Skin epidermis (tissue), 12 donors: ENCODE data around the gene FAP.

Experiments used
- H3K27ac ChIP-seq, 21 experiments: fragments of 200-600 bp; sonication (generic) in 11 of 21; one replicate each; pipeline ENCODE4 v1.5.0; 2020; ENCODE audit warnings: mild to moderate bottlenecking in 3 of 21, inconsistent platforms in 2 of 21, moderate library complexity in 2 of 21
- H3K4me3 ChIP-seq, 7 experiments: fragments of 200-600 bp; sonication (generic) in 2 of 7; one replicate each; pipeline ENCODE4 v1.5.0; 2020; ENCODE audit warnings: inconsistent platforms in 2 of 7, mild to moderate bottlenecking in 2 of 7, moderate library complexity in 1 of 7

FAP gene

GRCh38 chr2:162244541-162245031 lies 1.3 kb upstream of the FAP start:
- H3K27ac ChIP-seq = peak overlapping the region in 19 of 21 experiments; percentile 34 to 85 (median 67)
- H3K4me3 ChIP-seq = no peak overlapping the region

- H3K4me3 ChIP-seq = no peak overlapping the region
- peak overlapping the region in 13 of 21 experiments; percentile 21 to 85 (median 77) for H3K27ac ChIP-seq
Observed at GRCh38 chr2:162243715-162244114, 470 bp upstream of the FAP start.

GRCh38 chr2:162242586-162243280 lies 512 bp downstream of the FAP start:
- H3K4me3 ChIP-seq = peak overlapping the region in 6 of 7 experiments; percentile 8 to 28 (median 22)
- H3K27ac ChIP-seq = peak overlapping the region in 14 of 21 experiments; percentile 5 to 85 (median 63)

- Histone ChIP-seq H3K27ac (peak overlapping the region in 6 of 21 experiments; percentile 7 to 84 (median 78)), H3K4me3 (peak overlapping the region in 2 of 7 experiments; percentile 15 to 24)
Observed at GRCh38 chr2:162241571-162241970, 1.7 kb downstream of the FAP start.

- Histone ChIP-seq H3K27ac (peak overlapping the region in 2 of 21 experiments; percentile 32 to 57), H3K4me3 (no peak overlapping the region)
Observed at GRCh38 chr2:162234620-162235462, 8.4 kb downstream of the FAP start.

- Histone ChIP-seq H3K27ac (peak overlapping the region in 2 of 21 experiments; percentile 46 to 68), H3K4me3 (no peak overlapping the region)
Observed at GRCh38 chr2:162233197-162233596, 10.0 kb downstream of the FAP start.

- Histone ChIP-seq H3K4me3 (no peak overlapping the region), H3K27ac (peak overlapping the region in 4 of 21 experiments; percentile 2 to 68 (median 34))
Observed at GRCh38 chr2:162232671-162233070, 10.6 kb downstream of the FAP start.

GRCh38 chr2:162232027-162232426 lies 11.2 kb downstream of the FAP start:
- Histone ChIP-seq H3K27ac (peak overlapping the region in 4 of 21 experiments; percentile 0 to 68 (median 5)), H3K4me3 (no peak overlapping the region)

GRCh38 chr2:162230761-162231160 lies 12.5 kb downstream of the FAP start:
- H3K4me3 ChIP-seq = no peak overlapping the region
- no peak overlapping the region for H3K27ac ChIP-seq

- H3K27ac ChIP-seq = no peak overlapping the region
- no peak overlapping the region for H3K4me3 ChIP-seq
Observed at GRCh38 chr2:162226836-162227235, 16.4 kb downstream of the FAP start.

- Histone ChIP-seq H3K4me3 (no peak overlapping the region), H3K27ac (peak overlapping the region in 4 of 21 experiments; percentile 14 to 38 (median 16))
Observed at GRCh38 chr2:162221064-162221463, 22.2 kb downstream of the FAP start.

GRCh38 chr2:162220368-162220767 lies 22.9 kb downstream of the FAP start:
- Histone ChIP-seq H3K27ac (peak overlapping the region in 3 of 21 experiments; percentile 16 to 46 (median 38)), H3K4me3 (no peak overlapping the region)

GRCh38 chr2:162219426-162219825 lies 23.8 kb downstream of the FAP start:
- no peak overlapping the region for H3K4me3 ChIP-seq
- H3K27ac ChIP-seq = peak overlapping the region in 1 of 21 experiments; percentile 46

- Histone ChIP-seq H3K4me3 (no peak overlapping the region), H3K27ac (no peak overlapping the region)
Observed at GRCh38 chr2:162217598-162217997, 25.6 kb downstream of the FAP start.

- Histone ChIP-seq H3K4me3 (no peak overlapping the region), H3K27ac (peak overlapping the region in 1 of 21 experiments; percentile 23)
Observed at GRCh38 chr2:162215162-162215561, 28.1 kb downstream of the FAP start.

GRCh38 chr2:162212366-162212765 lies 30.9 kb downstream of the FAP start:
- Histone ChIP-seq H3K27ac (peak overlapping the region in 2 of 21 experiments; percentile 46 to 48), H3K4me3 (no peak overlapping the region)

- H3K27ac ChIP-seq = peak overlapping the region in 2 of 21 experiments; percentile 31 to 48
- no peak overlapping the region for H3K4me3 ChIP-seq
Observed at GRCh38 chr2:162211732-162212131, 31.5 kb downstream of the FAP start.

- Histone ChIP-seq H3K27ac (peak overlapping the region in 2 of 21 experiments; percentile 4 to 36), H3K4me3 (no peak overlapping the region)
Observed at GRCh38 chr2:162210385-162210784, 32.9 kb downstream of the FAP start.

GRCh38 chr2:162202203-162202602 lies 41.0 kb downstream of the FAP start:
- Histone ChIP-seq H3K4me3 (no peak overlapping the region), H3K27ac (no peak overlapping the region)

GRCh38 chr2:162200636-162201035 lies 42.6 kb downstream of the FAP start:
- no peak overlapping the region for H3K4me3 ChIP-seq
- no peak overlapping the region for H3K27ac ChIP-seq
